Measurements from ENCODE around the gene ATXN2.
"Not testable (repeated sequence)": the region's sequence is repeated elsewhere in the genome, so short reads cannot be mapped to it uniquely, and the experiment has no call there.

The ATXN2 gene

DNA sequence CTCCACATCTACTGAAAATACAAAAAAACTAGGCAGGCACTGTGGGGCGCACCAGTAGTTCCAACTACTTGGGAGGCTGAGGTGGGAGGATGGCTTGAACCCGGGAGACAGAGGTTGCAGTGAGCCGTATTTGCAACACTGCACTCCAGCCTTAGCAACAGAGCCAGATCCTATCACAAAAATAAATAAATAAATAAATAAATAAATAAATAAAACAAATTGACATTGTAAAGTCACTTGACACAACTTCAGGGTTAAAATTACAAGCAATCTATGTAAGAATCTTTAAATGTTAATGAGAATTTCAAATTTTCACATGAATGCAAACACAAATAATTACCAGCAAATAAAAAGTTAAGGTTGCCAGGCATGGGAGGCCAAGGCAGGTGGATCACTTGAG, 11.1 kb downstream of the ATXN2 start:
- H3K27me3 Mint-ChIP-seq, result no peaks in the 10 kb centered on the region
- no peak for ATAC-seq
- H3K27ac Mint-ChIP-seq, result no peak overlapping the region
- no peak for DNase-seq
- no peak overlapping the region for H3K4me3 Mint-ChIP-seq
- no peaks in the 10 kb centered on the region for H3K9me3 Mint-ChIP-seq
- H3K36me3 Mint-ChIP-seq (ENCODE audit: low read depth), result peaks cover 1% of the 10 kb centered on the region
- H3K4me1 Mint-ChIP-seq, result peaks cover 6% of the 10 kb centered on the region

DNA sequence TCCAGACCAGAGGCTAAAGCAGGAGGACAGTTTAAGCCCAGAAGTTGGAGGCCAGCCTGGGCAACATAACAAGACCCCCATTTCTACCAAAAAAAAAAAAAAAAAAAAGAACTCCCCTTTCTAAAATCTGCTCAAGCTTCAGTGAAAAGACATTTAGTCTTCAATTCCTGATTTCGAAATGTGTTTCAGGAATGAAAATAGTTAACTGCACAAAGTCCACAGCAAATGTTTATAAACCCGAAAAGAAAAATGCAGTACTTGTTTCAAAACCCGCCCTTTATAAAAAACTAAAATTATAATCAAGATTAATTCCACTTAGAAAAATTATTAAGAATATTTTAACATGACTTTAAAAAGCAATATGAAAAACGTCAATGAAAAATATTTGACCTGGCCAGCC, 12.1 kb downstream of the ATXN2 start:
- DNase-seq, result no peak
- Mint-ChIP-seq H3K4me1 (peaks cover 3% of the 10 kb centered on the region), H3K27me3 (no peaks in the 10 kb centered on the region), H3K27ac (no peak overlapping the region), H3K36me3 (ENCODE audit: low read depth) (peaks cover 1% of the 10 kb centered on the region), H3K4me3 (no peak overlapping the region), H3K9me3 (no peaks in the 10 kb centered on the region)
- no peak for ATAC-seq

DNA sequence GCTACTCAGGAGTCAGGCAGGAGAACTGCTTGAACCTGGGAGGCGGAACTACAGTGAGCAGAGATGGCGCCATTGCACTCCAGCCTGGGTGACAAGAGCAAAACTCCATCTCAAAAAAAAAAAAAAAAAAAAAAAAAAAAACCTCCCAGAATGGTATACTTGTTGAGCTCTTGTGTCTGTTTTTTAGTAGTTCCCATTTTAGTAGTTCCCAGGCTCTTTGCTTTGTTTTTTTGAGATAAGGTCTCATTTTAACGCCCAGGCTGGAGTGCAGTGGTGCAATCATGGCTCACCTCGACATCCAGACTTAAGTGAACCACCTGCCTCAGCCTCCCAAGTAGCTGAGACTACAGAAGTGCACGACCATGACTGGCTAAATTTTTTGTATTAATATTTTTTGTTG, 13.4 kb downstream of the ATXN2 start:
- ATAC-seq (no peak), DNase-seq (no peak)
- peaks cover 3% of the 10 kb centered on the region for H3K4me1 Mint-ChIP-seq
- H3K4me3 Mint-ChIP-seq, result no peak overlapping the region
- H3K36me3 Mint-ChIP-seq (ENCODE audit: low read depth), result peaks cover 8% of the 10 kb centered on the region
- H3K27me3 Mint-ChIP-seq, result no peaks in the 10 kb centered on the region
- H3K27ac Mint-ChIP-seq, result no peak overlapping the region
- H3K9me3 Mint-ChIP-seq, result no peaks in the 10 kb centered on the region

DNA sequence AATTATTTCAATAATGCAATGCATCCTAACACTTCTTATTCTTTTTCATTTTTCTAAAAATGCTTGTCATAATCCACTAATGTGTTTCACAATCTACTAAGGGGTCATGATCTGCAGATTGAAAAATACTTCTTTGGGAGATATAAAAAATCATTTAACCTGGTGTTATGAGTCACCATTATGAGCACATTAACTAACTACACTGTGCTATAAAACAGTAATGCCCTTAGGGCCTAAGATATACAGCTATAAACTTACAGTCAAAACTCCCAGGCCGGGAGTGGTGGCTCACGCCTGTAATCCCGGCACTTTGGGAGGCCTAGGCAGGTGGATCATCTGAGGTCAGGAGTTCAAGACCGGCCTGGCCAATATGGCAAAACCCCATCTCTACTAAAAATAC, 14.2 kb downstream of the ATXN2 start:
- Mint-ChIP-seq H3K4me1 (peaks cover 3% of the 10 kb centered on the region), H3K4me3 (no peak overlapping the region), H3K27me3 (no peaks in the 10 kb centered on the region), H3K9me3 (no peaks in the 10 kb centered on the region), H3K36me3 (ENCODE audit: low read depth) (peaks cover 8% of the 10 kb centered on the region), H3K27ac (no peak overlapping the region)
- ATAC-seq, result no peak
- no peak for DNase-seq

DNA sequence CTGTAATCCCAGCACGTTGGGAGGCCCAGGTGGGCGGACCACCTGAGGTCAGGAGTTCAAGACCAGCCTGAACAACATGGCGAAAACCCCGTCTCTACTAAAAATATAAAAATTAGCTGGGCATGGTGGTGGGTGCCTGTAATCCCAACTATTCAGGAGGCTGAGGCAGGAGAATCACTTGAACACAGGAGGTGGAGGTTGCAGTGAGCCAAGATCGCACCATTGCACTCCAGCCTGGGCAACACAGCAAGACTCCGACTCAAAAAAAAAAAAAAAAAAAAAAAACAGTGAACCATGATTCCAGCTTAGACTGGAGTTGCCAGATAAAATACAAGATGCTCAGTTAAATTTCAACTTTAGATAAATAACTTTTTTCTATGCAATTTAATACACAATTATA, 15.6 kb downstream of the ATXN2 start:
- DNase-seq; H3K36me3 Mint-ChIP-seq (ENCODE audit: low read depth); H3K9me3 Mint-ChIP-seq; ATAC-seq; H3K4me1 Mint-ChIP-seq; H3K27ac Mint-ChIP-seq; H3K4me3 Mint-ChIP-seq; H3K27me3 Mint-ChIP-seq: not testable (repeated sequence)

DNA sequence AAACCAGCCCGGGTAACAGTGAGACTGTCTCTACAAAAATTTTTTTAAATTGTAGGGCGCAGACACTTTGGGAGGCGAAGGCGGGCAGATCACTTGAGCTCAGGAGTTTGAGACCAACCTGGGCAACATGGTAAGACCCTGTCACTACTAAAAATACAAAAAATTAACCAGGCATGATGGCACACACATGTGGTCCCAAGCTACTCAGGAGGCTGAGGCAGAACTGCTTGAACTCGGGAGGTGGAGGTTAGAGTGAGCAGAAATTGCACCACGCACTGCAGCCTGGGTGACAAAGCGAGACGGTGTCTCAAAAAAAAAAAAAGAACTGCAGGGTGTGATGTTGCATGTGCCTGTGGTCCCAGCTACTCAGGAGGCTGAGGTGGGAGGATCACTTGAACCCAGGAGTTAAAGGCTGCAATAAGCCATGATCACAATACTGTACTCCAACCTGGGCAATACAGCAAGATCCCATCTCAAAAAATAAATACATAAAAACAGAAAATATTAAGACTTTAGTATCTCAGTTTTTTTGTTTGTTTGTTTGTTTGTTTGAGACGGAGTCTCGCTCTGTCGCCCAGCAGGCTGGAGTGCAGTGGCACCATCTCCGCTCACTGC, 16.9 kb downstream of the ATXN2 start:
- Mint-ChIP-seq H3K27ac (no peak overlapping the region), H3K27me3 (no peaks in the 10 kb centered on the region), H3K36me3 (ENCODE audit: low read depth) (peaks cover 12% of the 10 kb centered on the region), H3K9me3 (no peaks in the 10 kb centered on the region), H3K4me1 (peaks cover 10% of the 10 kb centered on the region), H3K4me3 (no peak overlapping the region)
- DNase-seq (no peak), ATAC-seq (no peak)

DNA sequence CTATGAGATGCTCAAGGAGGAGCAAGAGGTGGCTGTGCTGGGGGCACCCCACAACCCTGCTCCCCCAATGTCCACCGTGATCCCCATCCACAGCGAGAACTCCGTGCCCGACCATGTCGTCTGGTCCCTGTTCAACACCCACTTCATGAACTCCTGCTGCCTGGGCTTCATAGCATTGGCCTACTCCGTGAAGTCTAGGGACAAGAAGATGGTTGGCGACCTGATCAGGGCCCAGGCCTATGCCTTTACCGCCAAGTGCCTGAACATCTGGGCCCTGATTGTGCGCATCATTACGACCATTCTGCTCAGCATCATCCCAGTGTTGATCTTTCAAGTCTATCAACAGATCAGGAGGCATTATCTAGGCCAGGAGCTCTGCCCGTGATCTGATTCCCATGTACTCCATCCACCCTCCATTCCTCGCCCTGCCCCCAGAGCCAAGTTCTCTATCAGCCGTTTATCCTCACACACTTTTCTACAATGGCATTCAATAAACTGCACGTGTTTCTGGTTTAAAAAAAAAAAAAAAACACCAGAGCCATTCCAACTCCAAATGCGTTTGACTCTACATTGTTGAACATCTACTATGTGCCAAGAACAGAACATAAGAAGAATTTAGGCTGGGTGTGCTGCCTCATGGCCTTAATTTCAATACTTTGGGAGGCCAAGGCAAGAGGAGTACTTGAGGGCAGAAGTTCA, 17.5 kb downstream of the ATXN2 start:
- H3K27ac Mint-ChIP-seq, result no peak overlapping the region
- DNase-seq, result no peak
- H3K4me1 Mint-ChIP-seq, result peaks cover 10% of the 10 kb centered on the region

DNA sequence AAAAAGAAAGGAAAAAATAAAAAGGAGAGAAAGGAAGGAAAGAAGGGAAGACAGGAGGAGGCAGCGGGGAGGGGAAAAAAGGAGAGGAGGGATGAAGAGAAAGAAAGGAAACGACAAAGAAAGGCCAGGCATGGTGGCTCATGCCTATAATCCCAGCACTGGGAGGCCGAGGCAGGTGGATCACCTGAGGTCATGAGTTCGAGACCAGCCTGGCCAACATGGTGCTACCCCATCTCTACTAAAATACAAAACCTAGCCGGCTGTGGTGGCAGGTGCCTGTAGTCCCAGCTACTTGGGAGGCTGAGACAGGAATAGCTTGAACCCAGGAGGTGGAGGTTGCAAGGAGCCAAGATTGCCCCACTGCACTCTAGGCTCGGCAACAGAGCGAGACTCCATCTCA, 18.4 kb downstream of the ATXN2 start:
- H3K4me3 Mint-ChIP-seq, result no peak overlapping the region
- DNase-seq, result no peak
- no peaks in the 10 kb centered on the region for H3K27me3 Mint-ChIP-seq
- H3K36me3 Mint-ChIP-seq (ENCODE audit: low read depth), result peaks cover 12% of the 10 kb centered on the region
- ATAC-seq, result no peak
- H3K27ac Mint-ChIP-seq, result no peak overlapping the region
- H3K4me1 Mint-ChIP-seq, result peaks cover 10% of the 10 kb centered on the region
- H3K9me3 Mint-ChIP-seq, result no peaks in the 10 kb centered on the region

More for the DNA sequence above, 17.5 kb downstream of the ATXN2 start:
- no peaks in the 10 kb centered on the region for H3K27me3 Mint-ChIP-seq
- no peak overlapping the region for H3K4me3 Mint-ChIP-seq
- no peaks in the 10 kb centered on the region for H3K9me3 Mint-ChIP-seq
- ATAC-seq, result no peak
- peaks cover 12% of the 10 kb centered on the region for H3K36me3 Mint-ChIP-seq (ENCODE audit: low read depth)

DNA sequence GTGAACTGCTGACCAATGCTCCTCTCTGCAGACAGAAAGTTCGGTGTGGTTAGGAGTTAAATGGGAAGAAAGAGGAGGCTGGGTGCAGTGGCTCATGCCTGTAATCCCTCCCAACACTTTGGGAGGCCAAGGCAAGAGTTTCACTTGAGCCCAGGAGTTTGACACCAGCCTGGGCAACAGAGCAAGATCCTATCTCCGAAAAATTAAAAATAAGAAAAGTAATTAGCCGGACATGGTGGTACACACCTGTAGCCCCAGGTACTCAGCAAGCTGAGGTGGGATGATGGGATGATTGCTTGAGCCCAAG, 19.0 kb downstream of the ATXN2 start:
- no peaks in the 10 kb centered on the region for H3K9me3 Mint-ChIP-seq
- no peak overlapping the region for H3K27ac Mint-ChIP-seq

DNA sequence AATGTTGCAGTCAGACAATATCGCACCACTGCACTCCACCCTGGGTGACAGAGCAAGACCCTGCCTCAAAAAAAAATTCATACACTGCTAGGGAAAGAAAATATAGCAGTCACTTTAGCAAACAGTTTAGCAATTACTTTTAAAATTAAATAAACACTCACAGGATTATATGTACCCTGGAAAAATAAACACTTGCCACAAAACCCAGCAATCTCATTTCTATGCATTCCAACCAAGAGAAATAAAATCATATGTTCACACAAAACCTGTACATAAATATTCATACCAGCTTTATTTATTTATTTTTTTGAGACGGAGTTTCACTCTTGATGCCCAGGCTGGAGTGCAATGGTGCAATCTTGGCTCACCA, 20.2 kb downstream of the ATXN2 start:
- Mint-ChIP-seq H3K36me3 (ENCODE audit: low read depth) (peaks cover 11% of the 10 kb centered on the region), H3K27ac (peak overlapping the region; percentile 1), H3K27me3 (no peaks in the 10 kb centered on the region), H3K9me3 (no peaks in the 10 kb centered on the region), H3K4me1 (peaks cover 7% of the 10 kb centered on the region), H3K4me3 (no peak overlapping the region)
- ATAC-seq (no peak), DNase-seq (no peak)

More for the DNA sequence above, 19.0 kb downstream of the ATXN2 start:
- DNase-seq (no peak), ATAC-seq (no peak)
- H3K4me1 Mint-ChIP-seq, result peaks cover 7% of the 10 kb centered on the region
- H3K36me3 Mint-ChIP-seq (ENCODE audit: low read depth), result peaks cover 11% of the 10 kb centered on the region
- no peak overlapping the region for H3K4me3 Mint-ChIP-seq
- H3K27me3 Mint-ChIP-seq, result no peaks in the 10 kb centered on the region

DNA sequence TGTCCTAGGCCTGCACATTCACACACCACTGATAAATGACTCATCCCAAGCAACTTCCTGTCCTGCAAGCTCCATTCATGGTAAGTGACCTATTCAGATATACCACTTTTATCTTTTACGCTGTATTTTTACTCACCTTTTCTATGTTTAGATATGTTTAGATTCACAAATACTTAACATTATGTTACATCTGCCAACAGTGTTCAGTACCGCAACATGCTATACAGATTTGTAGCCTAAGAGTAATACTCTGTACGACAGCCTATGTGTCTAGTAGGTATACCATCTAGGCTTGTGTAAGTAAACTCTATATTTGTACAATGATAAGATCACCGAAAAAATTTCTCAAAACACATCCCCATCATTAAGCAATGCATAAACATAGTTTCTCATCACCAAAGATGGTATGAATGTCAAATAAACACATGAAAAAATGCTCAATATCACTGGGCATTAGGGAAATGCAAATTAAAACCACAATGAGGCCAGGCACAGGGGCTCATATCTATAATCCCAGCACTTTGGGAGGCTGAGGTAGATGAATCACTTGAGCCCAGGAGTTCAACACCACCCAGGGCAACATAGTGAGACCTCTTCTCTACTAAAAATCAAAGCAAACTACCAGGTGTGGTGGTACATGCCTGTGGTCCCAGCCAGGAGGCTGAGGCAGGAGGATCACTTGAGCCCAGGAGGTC, 20.7 kb downstream of the ATXN2 start:
- peak overlapping the region; percentile 1 for H3K27ac Mint-ChIP-seq

DNA sequence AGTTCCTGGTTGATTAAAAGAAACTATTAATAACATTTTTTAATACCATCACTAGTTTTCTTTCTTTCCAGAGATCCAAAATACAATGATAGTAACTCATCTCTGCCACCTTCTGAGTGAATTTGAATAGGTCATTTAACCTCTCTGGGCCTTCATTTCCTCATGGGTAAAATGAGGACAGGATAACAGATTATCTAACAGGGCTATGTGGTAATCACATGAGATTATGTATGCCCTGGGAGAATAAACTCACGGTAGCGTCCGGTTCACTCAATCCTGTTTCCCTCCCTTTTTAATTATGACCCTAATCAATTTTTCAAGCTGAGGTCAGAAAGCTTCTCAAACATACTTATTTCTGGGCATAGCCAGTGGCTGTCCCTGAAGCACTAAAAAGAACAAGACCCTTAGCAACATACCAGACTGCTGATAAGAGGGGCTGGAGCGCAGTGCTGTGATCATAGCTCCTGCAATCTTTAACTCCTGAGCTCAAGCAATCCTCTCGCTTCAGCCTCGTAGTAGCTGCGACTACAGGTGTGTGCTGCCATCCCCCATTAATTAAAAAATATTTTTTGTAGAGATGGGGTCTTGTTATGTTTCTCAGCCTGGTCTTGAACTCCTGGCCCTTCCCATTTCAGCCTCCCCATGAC, 24.2 kb downstream of the ATXN2 start:
- peaks cover 4% of the 10 kb centered on the region for H3K36me3 Mint-ChIP-seq (ENCODE audit: low read depth)
- ATAC-seq (no peak), DNase-seq (no peak)
- H3K4me3 Mint-ChIP-seq, result no peak overlapping the region
- H3K27me3 Mint-ChIP-seq, result no peaks in the 10 kb centered on the region
- H3K4me1 Mint-ChIP-seq, result peaks cover 7% of the 10 kb centered on the region
- H3K27ac Mint-ChIP-seq, result no peak overlapping the region
- no peaks in the 10 kb centered on the region for H3K9me3 Mint-ChIP-seq

More for the DNA sequence above, 20.7 kb downstream of the ATXN2 start:
- no peak for ATAC-seq
- Mint-ChIP-seq H3K9me3 (no peaks in the 10 kb centered on the region), H3K36me3 (ENCODE audit: low read depth) (peaks cover 11% of the 10 kb centered on the region), H3K27me3 (no peaks in the 10 kb centered on the region), H3K4me1 (peaks cover 7% of the 10 kb centered on the region), H3K4me3 (no peak overlapping the region)
- no peak for DNase-seq

DNA sequence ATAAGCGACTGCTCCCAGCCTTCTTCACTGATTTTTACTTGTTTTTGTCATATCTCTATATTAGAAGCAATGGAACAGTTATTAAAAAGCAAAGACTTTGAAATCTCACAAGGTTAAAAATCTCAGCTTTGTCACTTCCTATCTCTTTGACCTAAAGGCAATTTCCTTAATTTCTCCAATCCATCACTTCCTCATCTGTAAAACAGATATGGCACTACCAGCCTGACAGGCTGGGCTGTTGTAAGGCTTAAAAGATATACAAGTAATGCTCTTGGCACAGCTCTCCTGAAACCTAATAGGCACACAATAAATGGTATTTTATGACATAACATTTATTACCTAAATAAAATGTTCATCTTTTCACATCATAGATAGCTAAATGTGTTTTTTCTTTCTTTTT, 25.6 kb downstream of the ATXN2 start:
- H3K27ac Mint-ChIP-seq, result no peak overlapping the region
- H3K36me3 Mint-ChIP-seq (ENCODE audit: low read depth), result peaks cover 8% of the 10 kb centered on the region
- ATAC-seq (no peak), DNase-seq (no peak)
- peaks cover 12% of the 10 kb centered on the region for H3K4me1 Mint-ChIP-seq
- H3K9me3 Mint-ChIP-seq, result no peaks in the 10 kb centered on the region
- H3K4me3 Mint-ChIP-seq, result no peak overlapping the region
- H3K27me3 Mint-ChIP-seq, result no peaks in the 10 kb centered on the region

DNA sequence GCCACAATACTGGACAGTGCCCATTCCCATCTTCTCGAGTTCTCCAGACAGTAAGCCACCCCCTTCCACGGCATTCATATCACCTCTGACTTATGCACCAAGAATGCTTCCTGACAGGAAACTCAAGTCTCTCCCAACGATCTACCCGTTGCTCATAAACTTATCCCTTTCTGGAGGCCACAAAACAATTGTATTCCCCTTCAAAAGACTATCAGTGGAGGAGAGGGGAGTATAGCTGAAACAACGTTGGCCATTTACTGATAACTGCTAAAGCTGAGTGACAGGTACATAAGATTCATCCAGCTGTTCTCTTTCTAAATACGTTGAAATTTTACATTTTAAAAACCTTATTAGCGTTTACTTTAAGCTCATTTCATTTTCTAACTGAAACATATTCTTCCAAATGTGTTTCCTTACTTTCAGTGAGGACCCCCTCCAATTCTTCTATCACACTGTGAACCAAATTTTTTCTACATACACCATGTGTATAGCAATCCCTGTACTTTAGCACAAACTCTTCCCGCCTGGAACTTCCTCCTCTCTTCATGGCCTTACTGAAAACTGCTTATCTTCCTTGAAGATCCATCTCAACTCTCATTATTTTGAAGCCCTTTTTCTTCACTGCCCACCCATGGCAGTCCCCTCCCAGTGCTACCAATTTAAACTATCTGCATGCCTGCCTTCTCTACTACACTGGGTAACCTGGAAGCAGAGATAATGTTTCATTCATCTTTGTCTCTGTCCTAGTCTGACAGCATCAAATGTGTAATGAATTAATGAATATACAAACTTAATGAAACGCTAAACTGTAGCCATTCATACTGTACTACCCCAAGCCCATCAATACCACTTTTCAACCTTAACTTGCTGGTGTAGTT, 28.8 kb downstream of the ATXN2 start:
- peaks cover 8% of the 10 kb centered on the region for H3K36me3 Mint-ChIP-seq (ENCODE audit: low read depth)
- no peaks in the 10 kb centered on the region for H3K27me3 Mint-ChIP-seq
- no peak overlapping the region for H3K27ac Mint-ChIP-seq
- H3K4me1 Mint-ChIP-seq, result peaks cover 8% of the 10 kb centered on the region
- no peaks in the 10 kb centered on the region for H3K9me3 Mint-ChIP-seq
- DNase-seq (no peak), ATAC-seq (no peak)
- H3K4me3 Mint-ChIP-seq, result no peak overlapping the region
